ENCODE measurements around the gene LPP.

Gene LPP

DNA sequence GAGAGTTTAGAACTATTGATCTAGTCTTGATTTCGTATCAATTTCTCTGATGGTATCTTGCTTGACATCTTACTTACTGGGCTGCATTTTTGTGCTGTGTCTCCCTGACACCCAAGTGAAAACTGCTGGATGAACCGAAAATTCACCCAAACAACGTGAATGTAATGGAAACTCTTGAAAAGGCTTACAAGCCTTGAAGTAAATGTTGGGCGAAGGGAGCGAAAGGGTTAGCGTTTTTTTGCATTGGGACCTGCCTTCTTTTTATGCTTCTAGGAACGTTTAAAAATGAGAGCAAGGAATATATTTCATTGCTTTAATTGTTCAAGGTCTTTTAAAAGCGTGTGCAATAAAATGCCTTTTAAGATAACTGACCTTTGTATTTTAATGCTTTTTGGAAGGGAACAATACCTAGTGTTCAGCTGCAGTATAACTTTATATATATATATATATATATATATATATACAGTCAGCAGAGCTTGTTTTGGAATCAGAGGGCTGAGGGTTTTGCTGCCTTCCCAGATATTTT is 94.1 kb downstream of the LPP start:
- no peak for DNase-seq (ENCODE audit: low read depth, low spot score)

DNA sequence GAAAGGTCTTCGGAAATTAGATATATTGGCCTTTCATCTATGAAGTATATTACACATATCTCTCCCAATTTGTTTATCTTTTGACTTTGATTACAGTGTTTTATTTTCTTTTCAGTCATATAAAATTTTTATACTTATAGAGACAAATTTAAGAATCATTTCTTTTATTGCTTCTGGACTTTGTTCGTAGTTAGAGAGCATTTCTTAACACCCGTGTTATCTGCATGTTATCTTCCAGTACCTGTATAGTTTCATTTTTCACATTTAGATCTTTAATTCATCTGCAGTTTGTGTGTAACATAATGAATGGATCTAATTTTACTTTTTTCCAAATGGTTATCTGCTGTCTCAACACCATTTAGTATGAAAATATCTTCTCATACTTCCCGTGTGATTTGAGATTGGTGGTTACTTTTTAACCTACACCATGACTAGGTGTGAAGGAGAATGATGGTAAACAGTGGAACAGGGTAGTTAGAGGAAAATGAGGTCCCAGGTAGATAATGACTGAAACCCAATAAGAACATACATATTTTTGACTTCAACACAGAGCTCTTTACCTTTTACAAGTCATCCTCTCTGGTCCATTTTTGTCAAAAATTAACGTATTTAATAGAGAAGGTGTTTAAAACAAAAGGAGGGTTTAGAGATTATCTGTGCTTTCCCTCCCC is 99.3 kb downstream of the LPP start:
- no peak for DNase-seq (ENCODE audit: low read depth, low spot score)

DNA sequence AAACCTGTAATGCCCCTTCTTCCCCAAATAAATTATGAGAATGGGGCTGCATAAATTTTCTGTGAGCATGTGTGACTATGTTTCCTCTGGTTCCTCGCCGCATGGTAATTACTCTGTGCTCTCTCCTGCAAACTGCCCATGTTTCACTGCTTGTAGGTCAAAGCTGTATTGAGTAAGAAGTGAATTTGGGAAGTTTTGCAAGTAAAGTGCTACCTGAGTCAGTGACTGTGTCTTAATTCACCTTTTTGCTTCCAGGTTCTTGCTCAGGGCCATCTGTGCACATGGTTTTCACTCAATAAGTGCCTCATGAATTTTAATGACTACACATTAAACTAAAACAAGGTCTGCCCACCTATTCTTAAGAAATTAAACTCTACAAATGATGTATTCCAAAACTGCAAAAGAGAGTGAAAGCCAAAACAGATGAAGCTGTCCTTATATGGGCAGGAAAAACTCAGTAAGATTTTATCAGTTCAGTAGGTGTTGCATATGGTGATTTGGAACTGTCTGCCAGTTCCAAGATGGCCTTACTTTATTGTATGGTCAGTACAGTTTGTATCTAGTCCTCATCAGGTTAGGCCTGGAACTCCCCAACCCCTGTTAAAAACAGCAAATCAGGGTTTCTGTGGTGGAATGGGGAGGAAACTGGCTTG is 100.0 kb downstream of the LPP start:
- no peak for DNase-seq (ENCODE audit: low read depth, low spot score)

DNA sequence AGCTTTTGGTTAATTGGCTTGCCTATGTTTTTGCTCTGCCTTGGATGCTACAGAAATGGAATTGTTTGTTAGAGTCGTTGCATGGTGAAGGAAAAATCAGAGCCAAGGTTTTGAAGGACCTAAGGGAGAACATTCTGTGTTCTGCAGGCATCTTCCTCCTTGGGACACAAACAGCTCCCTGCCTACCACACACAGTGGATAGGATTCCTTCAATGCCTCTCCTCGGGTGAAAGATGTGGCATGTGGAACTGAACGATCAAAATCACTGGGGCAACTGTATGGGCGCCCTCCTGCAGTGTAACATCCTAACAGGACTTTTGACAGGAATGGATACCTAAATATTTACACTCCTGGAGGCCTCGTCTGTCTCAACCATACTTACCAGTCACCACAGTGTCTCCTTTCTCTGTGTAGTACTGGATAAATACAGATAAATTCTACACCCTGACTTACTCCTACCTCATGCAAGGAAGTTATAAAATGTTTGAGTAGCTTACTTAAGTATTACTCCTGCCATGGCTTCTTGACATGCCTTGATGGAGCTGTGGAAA is 100.6 kb downstream of the LPP start:
- no peak for DNase-seq (ENCODE audit: low read depth, low spot score)

DNA sequence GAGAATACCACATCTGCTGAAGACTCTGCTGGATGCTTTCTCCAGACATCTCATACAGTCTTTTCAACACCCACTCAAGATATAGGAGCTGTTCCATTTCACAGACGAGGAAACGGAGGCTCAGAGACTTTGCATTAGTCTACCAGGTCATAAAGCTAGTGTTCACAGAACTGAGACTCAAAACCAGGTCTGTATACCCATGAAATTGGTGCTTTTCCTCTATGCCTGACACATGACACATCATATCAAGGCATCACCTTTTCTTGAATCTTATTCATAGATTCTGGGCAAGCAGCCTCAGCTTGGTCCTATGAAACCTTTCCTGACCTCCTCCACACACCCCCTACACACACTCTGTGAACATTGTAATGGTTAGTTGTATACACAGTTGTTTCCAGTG is 101.2 kb downstream of the LPP start:
- no peak for DNase-seq (ENCODE audit: low read depth, low spot score)

DNA sequence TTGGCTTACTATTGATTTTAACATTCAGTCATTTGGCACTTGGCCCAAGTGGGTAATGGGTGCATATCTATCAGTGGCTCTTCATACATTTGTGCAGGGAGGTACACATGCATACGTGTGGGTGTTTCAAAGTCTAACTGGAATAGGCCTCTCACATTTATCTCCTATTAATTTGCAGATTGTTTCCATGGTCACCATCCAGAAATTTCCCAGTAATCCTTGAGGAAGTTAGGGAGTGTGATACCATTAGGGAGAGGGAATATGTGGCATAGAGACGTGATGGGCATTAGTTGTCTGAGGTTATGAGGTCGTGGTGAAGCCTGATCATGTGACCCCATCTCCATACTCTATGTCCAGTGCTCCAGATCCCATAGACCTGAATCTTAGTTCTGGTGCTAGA is 102.8 kb downstream of the LPP start:
- no peak for DNase-seq (ENCODE audit: low read depth, low spot score)

DNA sequence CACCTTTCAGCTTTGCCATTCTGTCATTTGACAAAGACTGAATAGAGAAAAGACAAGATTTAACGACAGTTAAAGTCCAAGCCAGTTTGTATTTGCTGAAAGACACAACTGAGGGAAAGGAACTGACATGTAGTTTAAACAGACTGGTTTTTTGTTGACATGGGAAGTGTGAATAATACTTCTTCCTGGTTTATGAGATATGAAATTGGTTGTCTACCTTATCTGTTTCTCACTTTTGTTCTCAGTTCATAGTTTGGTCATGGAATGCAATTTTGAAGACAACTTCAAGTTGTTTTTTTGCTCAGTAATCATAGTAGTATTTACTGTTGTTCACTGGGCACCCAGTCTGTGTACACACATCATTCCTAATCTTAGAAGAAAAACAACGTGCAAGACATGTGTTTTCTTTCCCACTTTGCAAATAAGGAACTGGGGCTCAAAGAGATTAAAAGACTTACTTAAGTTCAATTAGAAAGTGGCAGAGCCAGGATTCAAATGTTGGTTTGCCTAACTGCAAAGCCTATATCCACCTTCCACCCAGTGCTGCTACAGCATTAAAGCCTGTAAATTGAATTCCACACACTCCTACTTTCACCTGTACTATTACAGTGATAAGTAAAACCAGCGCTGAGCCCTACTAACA is 103.5 kb downstream of the LPP start:
- no peak for DNase-seq (ENCODE audit: low read depth, low spot score)

DNA sequence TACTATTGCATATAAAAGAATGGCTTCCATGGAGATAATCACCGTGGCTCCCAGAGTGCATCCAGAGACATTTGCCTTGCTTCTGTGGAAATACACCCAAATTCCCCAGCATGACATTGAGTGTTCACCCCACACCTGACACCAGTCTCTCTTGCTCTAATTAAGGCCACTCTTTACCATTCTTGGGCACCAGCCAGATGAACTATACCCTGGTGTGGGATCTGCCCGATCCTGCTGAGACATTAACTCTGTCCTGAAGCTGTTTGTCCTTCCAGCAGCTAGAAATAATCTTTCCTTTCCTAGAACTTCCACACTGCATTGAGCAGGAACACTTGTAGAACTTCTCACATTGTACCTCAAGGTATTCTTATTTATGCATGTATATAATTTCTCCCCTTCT is 105.2 kb downstream of the LPP start:
- no peak for DNase-seq (ENCODE audit: low read depth, low spot score)

DNA sequence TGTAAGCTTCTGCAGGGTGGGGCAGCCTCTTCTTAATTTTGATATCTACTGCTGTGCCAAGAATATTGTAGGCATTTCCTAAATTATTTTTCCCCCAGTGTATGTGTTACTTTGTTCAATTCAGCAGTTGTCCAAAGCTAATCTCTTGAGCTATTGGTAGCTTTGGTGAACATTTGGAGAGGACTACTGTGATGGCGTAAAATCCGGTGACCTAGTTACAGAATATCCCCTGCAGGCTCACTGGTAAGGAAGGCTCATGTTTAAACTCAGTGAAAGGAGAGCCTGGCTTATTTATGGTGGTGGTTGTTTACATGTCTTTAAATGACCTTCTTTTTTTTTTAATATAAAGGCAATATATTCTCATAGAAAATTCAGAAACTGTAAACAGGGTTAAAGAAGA is 105.6 kb downstream of the LPP start:
- DNase-seq (ENCODE audit: low read depth, low spot score) = no peak

DNA sequence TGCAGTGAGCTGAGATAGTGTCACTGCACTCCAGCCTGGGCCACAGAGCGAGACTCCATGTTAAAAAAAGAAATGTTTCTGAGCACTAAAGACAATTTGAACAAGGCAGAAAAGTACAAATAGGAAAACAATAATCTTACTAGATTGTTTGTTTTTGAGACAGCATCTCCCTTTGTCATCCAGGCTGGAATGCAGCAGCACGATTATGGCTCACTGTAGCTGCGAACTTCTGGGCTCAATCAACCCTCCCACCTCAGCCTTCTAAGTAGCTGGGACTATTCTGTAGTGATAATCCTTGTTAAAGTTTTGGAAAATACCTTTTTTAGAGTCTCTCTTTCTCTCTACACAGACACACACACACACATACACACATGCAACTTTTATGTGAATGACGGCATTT is 107.1 kb downstream of the LPP start:
- DNase-seq (ENCODE audit: low read depth, low spot score) = no peak

DNA sequence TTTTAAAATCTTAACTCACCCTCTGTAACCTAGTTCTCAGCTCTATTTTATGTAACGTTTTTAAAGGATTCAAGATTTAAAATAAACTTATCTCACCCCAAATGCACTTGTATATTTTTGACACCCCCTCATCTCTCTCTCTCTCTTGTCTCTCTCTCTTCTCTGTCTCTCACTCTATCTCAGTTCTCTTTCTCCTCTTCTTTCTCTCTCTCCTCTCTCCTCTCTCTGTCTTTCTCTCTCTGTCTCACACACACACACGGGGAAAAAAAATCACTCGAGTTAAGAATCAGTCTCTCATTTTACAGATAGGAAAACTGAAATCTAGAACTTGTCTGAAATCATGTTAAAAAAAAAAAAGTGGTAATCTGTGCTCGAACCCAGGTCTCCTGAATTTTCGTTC is 108.5 kb downstream of the LPP start:
- DNase-seq (ENCODE audit: low read depth, low spot score) = no peak

DNA sequence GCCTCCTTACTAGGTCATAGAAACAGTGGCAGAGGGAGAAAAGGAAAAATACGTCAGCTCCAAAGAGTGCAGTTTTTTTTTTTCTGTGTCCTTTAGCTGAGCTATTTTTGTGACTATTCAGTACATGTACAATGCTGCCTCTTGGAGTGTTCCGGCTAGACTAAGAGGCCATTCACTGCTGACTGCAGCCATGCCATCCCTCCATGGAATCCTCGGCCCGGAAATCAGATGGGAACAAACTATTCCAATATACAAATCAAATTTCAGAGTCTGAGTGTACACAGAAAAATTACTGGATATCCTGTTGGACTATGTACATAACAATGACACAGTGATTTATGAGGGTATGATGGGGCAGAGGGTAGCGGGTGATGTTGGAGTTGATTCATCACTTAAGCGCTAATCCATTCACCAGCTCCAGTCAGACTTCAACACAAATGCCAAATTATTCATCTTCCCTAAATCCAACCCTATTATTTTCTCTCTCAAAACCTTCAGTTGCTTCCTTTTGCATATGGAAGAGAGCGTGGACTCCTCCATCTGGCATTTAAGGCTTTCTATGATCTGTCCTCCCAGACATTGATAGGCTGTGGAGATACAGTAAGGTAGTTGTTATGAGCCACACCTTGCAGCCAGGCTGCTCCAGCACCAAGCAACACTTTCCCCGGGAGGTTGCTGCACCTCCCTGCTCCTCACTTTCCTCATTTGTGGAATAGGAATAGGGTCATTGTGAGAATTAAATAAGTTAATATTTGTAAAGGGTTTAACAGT is 109.1 kb downstream of the LPP start:
- no peak for DNase-seq (ENCODE audit: low read depth, low spot score)

DNA sequence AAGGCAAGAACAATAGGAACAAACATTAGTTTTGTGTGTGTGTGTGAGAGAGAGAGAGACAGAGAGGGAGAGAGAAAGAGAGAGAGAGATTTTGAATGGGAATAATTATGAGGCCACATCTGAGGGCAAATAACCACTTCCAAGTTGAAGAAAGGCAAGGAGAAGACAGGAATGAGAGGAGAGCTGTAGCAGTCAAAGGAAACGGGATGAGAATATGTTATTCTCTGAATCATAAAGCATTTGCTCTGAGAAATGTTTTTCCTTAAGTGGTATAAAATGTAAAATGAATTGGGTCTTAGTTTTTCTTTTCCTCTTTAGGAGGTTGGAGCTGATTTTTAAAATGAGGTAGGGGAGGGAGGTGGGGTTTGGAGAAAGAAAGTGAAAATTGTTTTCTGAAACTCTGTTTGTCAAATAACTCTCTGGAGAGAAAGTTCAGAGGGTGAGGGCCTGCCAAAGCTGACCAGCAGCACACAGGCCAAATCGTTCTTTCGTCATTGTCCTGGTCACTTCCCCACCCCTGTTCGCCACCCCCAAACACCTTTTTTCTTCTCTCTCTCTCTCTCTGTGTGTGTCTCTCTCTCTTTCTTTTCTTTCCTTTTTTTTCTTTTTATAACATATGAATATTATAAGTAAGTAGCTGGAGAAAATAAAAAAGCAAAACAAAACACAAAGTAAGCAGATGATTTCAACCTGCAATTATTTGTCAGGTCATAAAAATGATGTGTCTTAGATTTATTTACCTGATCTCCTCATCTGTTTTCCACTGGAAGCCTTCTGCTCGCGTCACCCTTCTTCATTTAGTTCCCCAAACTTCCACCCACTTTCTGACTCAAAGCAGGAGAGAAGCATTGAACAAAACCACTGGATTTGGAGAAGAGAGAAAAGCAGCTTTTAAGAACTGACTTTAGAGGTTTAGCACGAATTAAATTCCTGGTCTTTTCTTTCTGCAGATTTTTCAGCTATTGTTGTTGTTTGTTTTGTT is 110.6 kb downstream of the LPP start:
- no peak for DNase-seq (ENCODE audit: low read depth, low spot score)

DNA sequence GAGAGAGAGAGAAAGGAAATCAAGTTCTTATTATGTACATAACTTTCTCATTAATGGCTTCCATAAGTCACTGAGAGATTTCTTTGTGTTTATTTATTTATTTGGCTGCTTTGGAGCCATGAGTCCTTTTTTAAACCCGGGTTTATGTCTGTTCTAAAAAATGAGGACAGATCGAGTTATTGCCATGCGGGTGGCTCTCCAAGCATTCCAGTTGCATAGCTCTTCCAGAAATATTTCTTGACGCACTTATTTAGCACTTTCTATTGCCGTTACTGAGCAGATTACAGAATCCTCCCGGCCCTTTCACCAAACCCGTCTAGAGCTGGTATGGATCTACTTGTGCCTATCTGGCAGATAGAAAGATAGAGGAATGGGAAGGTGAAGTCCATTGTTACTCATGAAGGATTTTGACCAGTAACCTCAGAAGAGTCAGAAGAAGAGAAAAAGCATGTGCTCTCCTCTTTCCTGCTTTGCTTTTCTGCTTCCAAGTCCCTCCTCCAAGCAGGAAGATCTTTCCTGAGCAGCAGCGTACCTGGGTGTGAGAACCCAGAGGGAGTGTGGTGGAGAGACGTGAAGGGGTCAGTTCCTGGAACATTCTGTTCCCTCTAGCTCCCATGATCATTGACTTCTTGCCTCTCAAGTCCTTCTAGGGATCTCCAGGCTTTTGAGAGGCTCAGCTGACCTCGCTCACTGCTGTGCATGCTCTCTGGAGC is 112.8 kb downstream of the LPP start:
- no peak for DNase-seq (ENCODE audit: low read depth, low spot score)

DNA sequence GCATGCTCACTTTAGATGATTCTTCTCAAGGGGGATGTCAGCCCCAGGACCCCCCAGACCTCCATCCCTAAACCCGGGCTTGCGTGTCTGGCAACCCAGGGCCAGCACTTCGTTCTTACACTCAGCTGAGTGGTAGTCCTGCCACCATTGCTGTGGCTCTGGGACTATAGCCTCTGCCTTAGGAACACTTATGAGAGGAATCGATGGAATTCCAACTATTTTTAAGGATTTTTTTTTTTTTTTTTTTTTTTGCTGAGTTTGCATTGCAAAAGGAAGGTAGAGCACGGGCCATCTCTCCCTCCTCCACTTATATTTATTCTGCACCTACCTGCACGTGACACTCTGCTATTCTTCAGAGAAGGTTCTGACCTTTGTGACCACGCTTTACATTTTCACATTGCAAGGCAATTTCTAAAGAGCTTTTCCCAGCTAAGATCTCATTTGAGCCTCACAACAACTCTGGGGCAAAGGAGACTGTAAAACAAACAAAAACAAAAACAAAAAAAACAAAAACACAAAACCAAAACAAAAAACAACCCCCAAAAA is 113.9 kb downstream of the LPP start:
- no peak for DNase-seq (ENCODE audit: low read depth, low spot score)

DNA sequence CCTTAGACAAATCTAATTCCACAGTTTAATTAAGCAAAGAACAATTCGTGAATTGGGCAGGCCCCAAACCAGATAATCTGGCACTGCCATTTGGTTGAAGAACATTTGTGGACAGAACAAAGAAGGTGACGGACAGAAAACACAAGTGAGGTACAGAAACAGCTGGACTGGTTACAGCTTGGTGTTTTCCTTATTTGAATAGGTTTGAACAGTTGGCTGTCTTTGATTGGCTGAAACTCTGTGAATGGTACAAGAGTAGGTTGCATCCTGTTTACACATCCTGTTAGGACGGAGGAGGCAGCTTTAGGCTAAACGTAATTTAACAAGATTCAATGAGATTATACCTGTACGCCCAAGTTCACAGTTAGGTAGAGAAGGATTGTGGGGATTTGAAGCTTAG is 114.4 kb downstream of the LPP start:
- no peak for DNase-seq (ENCODE audit: low read depth, low spot score)

DNA sequence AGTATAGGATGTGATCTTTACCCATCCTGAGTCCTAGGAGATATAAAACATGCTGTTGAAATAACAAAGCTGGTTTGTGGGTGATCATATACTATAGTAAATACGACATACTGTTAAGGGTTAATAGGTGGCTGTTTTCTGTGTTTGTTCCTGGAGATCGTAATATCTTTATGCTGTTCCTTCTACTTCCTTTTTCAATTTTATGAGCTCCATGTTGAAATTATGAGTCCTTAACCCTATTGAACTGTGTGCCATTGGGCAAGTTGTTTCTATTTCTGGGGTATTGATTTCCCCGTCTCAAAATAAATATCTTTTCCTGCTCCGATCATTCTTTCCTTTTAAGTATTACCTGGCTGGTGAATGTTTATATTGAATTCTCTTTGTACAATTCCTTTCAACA is 115.1 kb downstream of the LPP start:
- no peak for DNase-seq (ENCODE audit: low read depth, low spot score)

DNA sequence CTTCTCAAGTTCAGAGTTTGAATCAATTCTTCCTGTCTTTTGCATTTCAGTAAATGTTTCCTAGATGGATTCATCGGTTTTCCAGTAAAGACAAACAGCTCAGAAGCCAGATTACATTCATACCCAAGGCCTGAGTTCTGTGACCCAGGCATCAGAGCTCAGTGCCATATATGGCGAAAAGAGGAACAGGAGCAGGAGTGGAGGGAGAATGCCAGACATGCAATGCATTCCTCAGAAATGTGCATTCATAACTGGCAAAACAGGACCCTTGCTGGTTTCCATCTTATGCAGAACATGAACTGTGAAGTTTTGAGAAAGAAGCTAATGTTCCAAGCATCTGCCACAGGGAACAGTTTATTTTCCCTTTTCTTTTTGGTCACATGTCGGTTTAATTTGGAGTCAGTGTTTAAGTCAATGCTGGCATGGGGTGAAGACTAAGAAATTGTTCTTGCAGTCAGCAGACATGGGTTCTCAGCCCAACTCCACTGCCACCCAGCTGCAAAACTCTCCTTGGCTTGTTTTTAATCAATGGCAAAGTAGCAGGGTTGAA is 116.5 kb downstream of the LPP start:
- no peak for DNase-seq (ENCODE audit: low read depth, low spot score)

DNA sequence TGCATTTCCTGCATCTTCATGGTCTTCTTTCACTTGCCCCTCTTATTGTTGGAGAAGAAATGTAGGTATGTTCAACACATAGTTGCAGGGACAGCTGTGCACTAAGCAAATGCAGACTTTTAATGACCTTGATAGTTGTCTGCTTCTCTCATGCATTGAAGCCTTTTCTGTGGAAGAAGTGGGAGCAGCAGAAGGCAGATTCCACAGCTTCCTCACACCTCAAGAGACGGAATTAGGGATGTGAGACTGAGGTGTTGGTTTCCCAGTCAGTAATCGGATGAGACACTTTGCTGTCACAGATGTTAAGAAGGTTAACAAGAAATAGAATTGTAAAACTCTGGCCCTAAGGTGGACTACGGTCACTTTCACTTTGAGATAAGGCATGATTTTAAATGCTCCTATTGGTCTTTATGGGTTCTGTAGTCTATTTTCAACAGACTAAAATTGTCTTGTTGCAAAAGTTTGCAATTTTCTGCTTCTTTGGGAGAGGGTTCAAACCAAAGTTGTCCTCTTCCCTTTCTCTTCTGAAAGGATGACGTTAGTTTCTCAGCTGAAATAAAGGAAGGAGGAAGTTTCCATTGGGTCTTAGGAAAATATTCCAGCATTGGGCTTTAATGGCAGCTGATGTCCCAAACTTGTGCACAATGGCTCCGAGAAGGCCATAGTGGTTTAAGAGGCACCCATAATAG is 117.4 kb downstream of the LPP start:
- DNase-seq (ENCODE audit: low read depth, low spot score) = no peak
